Hepatocyte (in vitro differentiated cells): ENCODE data around the gene RAB43. TPM values are rescaled to one million over a fixed set of nuclear protein-coding genes. Genes with fewer than 3 reads are reported as not detected.
"Not testable (repeated sequence)": the region's sequence is repeated elsewhere in the genome, so short reads cannot be mapped to it uniquely, and the experiment has no call there.

Source experiments
- DNase-seq: peaks from one replicate; pipeline ENCODE4 v3.0.0-alpha.2; 2016; ENCODE audit warnings: low spot score
- H2AFZ ChIP-seq: fragments of 200-600 bp; sonication (generic); 2 replicates; pipeline ENCODE4 v1.6.0; 2016; ENCODE audit warnings: antibody characterized with exemption, mild to moderate bottlenecking
- H3K27ac ChIP-seq: fragments of 200-600 bp; sonication (generic); 2 replicates; pipeline ENCODE4 v1.5.1; 2016; ENCODE audit warnings: mild to moderate bottlenecking
- H3K27me3 ChIP-seq: fragments of 200-600 bp; sonication (generic); 2 replicates; pipeline ENCODE4 v1.6.1; 2016
- H3K36me3 ChIP-seq: fragments of 200-600 bp; sonication (generic); replicated peaks from 2 replicates; pipeline ENCODE4 v1.5.1; 2016; ENCODE audit warnings: low read depth; ENCODE audit not compliant: insufficient read depth
- H3K4me1 ChIP-seq: fragments of 200-600 bp; sonication (generic); 2 replicates; pipeline ENCODE4 v1.5.1; 2016; ENCODE audit warnings: mild to moderate bottlenecking, moderate library complexity; ENCODE audit not compliant: insufficient read depth
- H3K4me2 ChIP-seq: fragments of 200-600 bp; sonication (generic); 2 replicates; pipeline ENCODE4 v1.6.0; 2016
- H3K4me3 ChIP-seq: fragments of 200-600 bp; sonication (generic); 2 replicates; pipeline ENCODE4 v1.5.1; 2016; ENCODE audit warnings: mild to moderate bottlenecking
- H3K79me2 ChIP-seq: fragments of 200-600 bp; sonication (generic); 2 replicates; pipeline ENCODE4 v1.6.0; 2017; ENCODE audit warnings: mild to moderate bottlenecking
- H3K9me2 ChIP-seq: fragments of 200-600 bp; sonication (generic); replicated peaks from 2 replicates; pipeline ENCODE4 v1.6.0; 2017; ENCODE audit warnings: mild to moderate bottlenecking; ENCODE audit not compliant: insufficient read depth
- H3K9me3 ChIP-seq: fragments of 200-600 bp; sonication (generic); 2 replicates; pipeline ENCODE4 v1.5.1; 2016; ENCODE audit warnings: low read depth, mild to moderate bottlenecking
- H4K20me1 ChIP-seq: fragments of 200-600 bp; sonication (generic); 2 replicates; pipeline ENCODE4 v1.6.0; 2016; ENCODE audit warnings: mild to moderate bottlenecking; ENCODE audit not compliant: insufficient read depth, poor library complexity, severe bottlenecking
- EZH2 ChIP-seq: fragments of 200-600 bp; sonication (generic); IDR thresholded peaks from 2 replicates; pipeline ENCODE4 v1.6.1; 2016; ENCODE audit warnings: antibody characterized with exemption, mild to moderate bottlenecking, borderline replicate concordance
- EZH2phosphoT487 ChIP-seq: fragments of 200-600 bp; sonication (generic); IDR thresholded peaks from one replicate; pipeline ENCODE4 v1.6.1; 2018; ENCODE audit warnings: antibody characterized with exemption, mild to moderate bottlenecking, low read depth, moderate library complexity; ENCODE audit not compliant: unreplicated experiment, severe bottlenecking
- WGBS: methylation state at CpG from one replicate; pipeline ENCODE4 v1.1.6; 2016; ENCODE audit warnings: low lambda C conversion rate; ENCODE audit errors: missing lambda C conversion rate; 5-methylcytosine and 5-hydroxymethylcytosine counted together
- polyA plus RNA-seq: library from polyadenylated mRNA; unstranded; fragments of >200 nt; fragmentation: Nextera tagmentation; extraction: Ambion mirVana; gene quantifications from 2 replicates; pipeline ENCODE4 v1.2.1, GENCODE V29; 2016
- total RNA-seq: library from RNA; depleted of rRNA; stranded (reverse); fragments of >200 nt; gene quantifications from 2 replicates; pipeline ENCODE4 v1.2.3, GENCODE V29; 2014
- TF ChIP-seq, protein P1 (sequence below): fragments of 200-600 bp; sonication (generic); IDR thresholded peaks from 2 replicates; pipeline ENCODE4 v1.5.1; 2016; ENCODE audit warnings: antibody characterized with exemption, mild to moderate bottlenecking; ENCODE audit not compliant: poor library complexity

The RAB43 gene
- total and polyA plus RNA-seq, 2 experiments from 2014 or later: 23.5 to 27.1 TPM

DNA sequence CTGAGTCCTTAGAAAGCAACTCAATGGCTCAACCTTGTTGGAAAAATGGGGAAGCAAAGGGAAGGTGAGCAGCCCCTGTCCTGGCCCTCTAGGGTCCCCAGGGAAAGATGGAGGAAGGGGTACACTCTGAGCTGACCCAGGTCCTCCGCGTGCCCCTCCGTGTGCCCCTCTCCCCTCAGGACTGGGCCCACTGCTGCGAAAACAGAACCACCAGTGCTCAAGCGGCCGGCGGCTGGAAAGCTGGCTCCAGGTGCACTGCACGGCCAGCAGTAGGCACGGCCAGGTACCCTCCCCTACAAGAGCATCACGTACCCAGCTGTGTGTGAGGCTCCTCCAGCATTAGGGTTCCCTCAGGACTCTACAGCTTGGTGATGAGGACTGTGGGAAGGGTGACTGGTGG lies 26.3 kb downstream of the RAB43 start:
- no peak overlapping the region for H3K27ac ChIP-seq
- no peaks in the 10 kb centered on the region for H3K36me3 ChIP-seq
- 92% methylated on average over 10 of the region's 10 CpGs for WGBS
- H2AFZ ChIP-seq: no peak overlapping the region
- H3K4me3 ChIP-seq: no peak overlapping the region
- no peaks in the 10 kb centered on the region for H3K4me1 ChIP-seq
- H3K4me2 ChIP-seq: no peak overlapping the region
- peaks cover 45% of the 10 kb centered on the region for H3K79me2 ChIP-seq
- no peaks in the 10 kb centered on the region for H3K9me3 ChIP-seq
- H4K20me1 ChIP-seq: peaks cover 20% of the 10 kb centered on the region
- no peaks in the 10 kb centered on the region for H3K9me2 ChIP-seq
- no peaks in the 10 kb centered on the region for H3K27me3 ChIP-seq
- TF ChIP-seq EZH2: no peak
- no peak for TF ChIP-seq EZH2phosphoT487
- TF ChIP-seq, protein P1, sequence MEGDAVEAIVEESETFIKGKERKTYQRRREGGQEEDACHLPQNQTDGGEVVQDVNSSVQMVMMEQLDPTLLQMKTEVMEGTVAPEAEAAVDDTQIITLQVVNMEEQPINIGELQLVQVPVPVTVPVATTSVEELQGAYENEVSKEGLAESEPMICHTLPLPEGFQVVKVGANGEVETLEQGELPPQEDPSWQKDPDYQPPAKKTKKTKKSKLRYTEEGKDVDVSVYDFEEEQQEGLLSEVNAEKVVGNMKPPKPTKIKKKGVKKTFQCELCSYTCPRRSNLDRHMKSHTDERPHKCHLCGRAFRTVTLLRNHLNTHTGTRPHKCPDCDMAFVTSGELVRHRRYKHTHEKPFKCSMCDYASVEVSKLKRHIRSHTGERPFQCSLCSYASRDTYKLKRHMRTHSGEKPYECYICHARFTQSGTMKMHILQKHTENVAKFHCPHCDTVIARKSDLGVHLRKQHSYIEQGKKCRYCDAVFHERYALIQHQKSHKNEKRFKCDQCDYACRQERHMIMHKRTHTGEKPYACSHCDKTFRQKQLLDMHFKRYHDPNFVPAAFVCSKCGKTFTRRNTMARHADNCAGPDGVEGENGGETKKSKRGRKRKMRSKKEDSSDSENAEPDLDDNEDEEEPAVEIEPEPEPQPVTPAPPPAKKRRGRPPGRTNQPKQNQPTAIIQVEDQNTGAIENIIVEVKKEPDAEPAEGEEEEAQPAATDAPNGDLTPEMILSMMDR: no peak
- no peak for DNase-seq

GRCh38 chr3:129088312-129088711 lies 33.3 kb downstream of the RAB43 start:
- H3K27me3 ChIP-seq, H3K27ac ChIP-seq, H3K36me3 ChIP-seq, H3K9me2 ChIP-seq, H2AFZ ChIP-seq, H3K79me2 ChIP-seq, DNase-seq, H3K4me2 ChIP-seq, H3K4me3 ChIP-seq, H4K20me1 ChIP-seq, H3K9me3 ChIP-seq, H3K4me1 ChIP-seq: not testable (repeated sequence)
- whole genome bisulfite sequencing: no CpG with 5 or more reads among the region's 6 CpGs

DNA sequence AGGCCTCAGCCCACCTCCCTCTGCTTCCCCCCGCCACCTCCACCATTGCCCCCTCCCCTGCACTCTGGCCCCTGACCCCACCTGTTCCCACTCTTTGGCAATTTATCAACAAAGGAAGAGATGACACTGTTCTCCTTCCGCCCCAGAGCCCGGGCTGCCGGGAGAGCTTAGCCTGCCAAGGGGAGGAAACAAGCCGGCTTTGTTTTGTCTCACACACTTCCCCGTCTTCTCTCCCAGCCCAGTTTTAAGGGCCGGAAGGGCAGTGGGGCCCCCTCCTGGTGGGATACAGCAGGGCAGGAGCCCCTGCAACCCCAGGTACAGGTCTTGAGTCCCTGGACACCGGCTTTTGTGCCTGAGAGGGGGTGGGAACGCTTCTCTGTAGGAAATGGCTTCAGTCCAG lies 33.7 kb downstream of the RAB43 start:
- not testable (repeated sequence) for H3K27ac ChIP-seq, H3K27me3 ChIP-seq, H3K4me1 ChIP-seq, H2AFZ ChIP-seq, DNase-seq, H3K36me3 ChIP-seq, H3K9me3 ChIP-seq, H3K4me2 ChIP-seq, H4K20me1 ChIP-seq, H3K79me2 ChIP-seq, H3K9me2 ChIP-seq, H3K4me3 ChIP-seq
- WGBS: 17% methylated on average over 2 of the region's 9 CpGs

GRCh38 chr3:129087138-129087702 lies 34.4 kb downstream of the RAB43 start:
- H4K20me1 ChIP-seq: no peaks in the 10 kb centered on the region
- no peak overlapping the region for H3K4me3 ChIP-seq
- H3K9me2 ChIP-seq: no peaks in the 10 kb centered on the region
- H3K9me3 ChIP-seq: no peaks in the 10 kb centered on the region
- H3K79me2 ChIP-seq: no peaks in the 10 kb centered on the region
- no peak overlapping the region for H3K4me2 ChIP-seq
- no peak for DNase-seq
- WGBS: 88% methylated on average over 8 of the region's 8 CpGs
- H3K36me3 ChIP-seq: no peaks in the 10 kb centered on the region
- TF ChIP-seq EZH2 (no peak), EZH2phosphoT487 (no peak)
- TF ChIP-seq, protein P1: no peak
- H3K4me1 ChIP-seq: no peaks in the 10 kb centered on the region
- H2AFZ ChIP-seq: no peak overlapping the region
- H3K27me3 ChIP-seq: no peaks in the 10 kb centered on the region
- peak overlapping the region; percentile 84 for H3K27ac ChIP-seq
